Measurements from ENCODE around the gene SCAMP4. TPM values are rescaled to one million over a fixed set of nuclear protein-coding genes. Genes with fewer than 3 reads are reported as not detected.

SCAMP4 gene
- polyA plus RNA-seq, 1 of the 3 experiments (the other 2 are of a cell fraction), result 30.0 TPM

Other genes starting within 250 kb of the SCAMP4 start
- gene ONECUT3, start 151.9 kb upstream of the SCAMP4 start, polyA plus RNA-seq (2012; rRNA removed), result not detected in 2 replicates
- gene ATP8B3, start 93.1 kb upstream of the SCAMP4 start, polyA plus RNA-seq (2012; rRNA removed), result 6.2 and 8.0 TPM in 2 replicates
- 9.0 and 18.8 TPM in 2 replicates for gene REXO1, start 56.9 kb upstream of the SCAMP4 start, polyA plus RNA-seq (2012; rRNA removed)
- gene KLF16, start 41.8 kb upstream of the SCAMP4 start, polyA plus RNA-seq (2012; rRNA removed), result 11.3 and 16.1 TPM in 2 replicates
- 61.1 and 69.1 TPM in 2 replicates for gene ABHD17A, start 19.9 kb upstream of the SCAMP4 start, polyA plus RNA-seq (2012; rRNA removed)
- 1.7 and 2.8 TPM in 2 replicates for gene ADAT3, start within 50 bp of the SCAMP4 start, polyA plus RNA-seq (2012; rRNA removed)
- 77.3 and 79.4 TPM in 2 replicates for gene CSNK1G2, start 35.8 kb downstream of the SCAMP4 start, polyA plus RNA-seq (2012; rRNA removed)
- gene BTBD2, start 110.3 kb downstream of the SCAMP4 start, polyA plus RNA-seq (2012; rRNA removed), result 54.4 and 66.8 TPM in 2 replicates
- 58.9 and 65.4 TPM in 2 replicates for gene MKNK2, start 145.8 kb downstream of the SCAMP4 start, polyA plus RNA-seq (2012; rRNA removed)
- 21.4 and 24.1 TPM in 2 replicates for gene MOB3A, start 190.9 kb downstream of the SCAMP4 start, polyA plus RNA-seq (2012; rRNA removed)
- gene IZUMO4, start 191.5 kb downstream of the SCAMP4 start, polyA plus RNA-seq (2012; rRNA removed), result 4.6 and 10.3 TPM in 2 replicates
- gene AP3D1, start 246.2 kb downstream of the SCAMP4 start, polyA plus RNA-seq (2012; rRNA removed), result 79.7 and 127 TPM in 2 replicates